PC-9 (cell line): ENCODE data around the gene COL5A1. TPM values are rescaled to one million over a fixed set of nuclear protein-coding genes. Genes with fewer than 3 reads are reported as not detected.

Source experiments
- BruUV-seq: library from RNA; stranded (reverse); fragments of 400-500 nt; replicated peaks from 2 replicates; lab custom pipeline; 2021; lab: Mats Ljungman, UMichigan
- CTCF ChIA-PET: fragments of 300-600 bp; sonication (Branson Sonifier 250); formaldehyde crosslinking; loops from one replicate; lab custom pipeline; 2022; ENCODE audit warnings: antibody characterized with exemption; lab: Charles Lee
- POLR2A ChIA-PET: fragments of 300-600 bp; sonication (Branson Sonifier 250); formaldehyde crosslinking; loops from one replicate; lab custom pipeline; 2022; ENCODE audit warnings: antibody characterized with exemption; ENCODE audit not compliant: unreplicated experiment; lab: Charles Lee
- DNase-seq, 2 experiments: peaks; one replicate each; pipeline versions ENCODE4 v3.0.0 to v3.0.0-alpha.2; 2015 to 2022; ENCODE audit warnings: mixed read lengths in 1 of 2
- H2AFZ ChIP-seq: fragments of 200-600 bp; sonication (generic); 2 replicates; pipeline ENCODE4 v1.8.1; 2017; ENCODE audit warnings: antibody characterized with exemption
- H3F3A ChIP-seq: fragments of 200-600 bp; sonication (generic); 2 replicates; pipeline ENCODE4 v1.8.1; 2017; ENCODE audit warnings: antibody characterized with exemption, mild to moderate bottlenecking, low read depth; ENCODE audit not compliant: insufficient read depth
- H3K27ac ChIP-seq: fragments of 200-600 bp; sonication (generic); 2 replicates; pipeline ENCODE4 v1.6.1; 2016; ENCODE audit warnings: mixed run types
- H3K27me3 ChIP-seq: fragments of 200-600 bp; sonication (generic); 2 replicates; pipeline ENCODE4 v1.6.1; 2016; ENCODE audit warnings: low read depth, mixed run types; ENCODE audit not compliant: insufficient read depth
- H3K36me3 ChIP-seq: fragments of 200-600 bp; sonication (generic); 2 replicates; pipeline ENCODE4 v1.6.1; 2016; ENCODE audit warnings: low read depth, mixed run types
- H3K4me1 ChIP-seq: fragments of 200-600 bp; sonication (generic); replicated peaks from 2 replicates; pipeline ENCODE4 v1.6.1; 2016; ENCODE audit warnings: mixed run types; ENCODE audit not compliant: insufficient read depth
- H3K4me2 ChIP-seq: fragments of 200-600 bp; sonication (generic); 2 replicates; pipeline ENCODE4 v1.6.1; 2017; ENCODE audit warnings: mixed run types
- H3K4me3 ChIP-seq: fragments of 200-600 bp; sonication (generic); 2 replicates; pipeline ENCODE4 v1.6.1; 2016; ENCODE audit warnings: mixed run types
- H3K79me2 ChIP-seq: fragments of 200-600 bp; sonication (generic); 2 replicates; pipeline ENCODE4 v1.6.1; 2017; ENCODE audit warnings: low read depth, mixed run types
- H3K9me2 ChIP-seq: fragments of 200-600 bp; sonication (generic); 2 replicates; pipeline ENCODE4 v1.8.1; 2017; ENCODE audit warnings: mild to moderate bottlenecking; ENCODE audit not compliant: insufficient read depth
- H3K9me3 ChIP-seq: fragments of 200-600 bp; sonication (generic); 2 replicates; pipeline ENCODE4 v1.8.1; 2016; ENCODE audit warnings: low read depth; ENCODE audit not compliant: insufficient read depth
- H4K20me1 ChIP-seq: fragments of 200-600 bp; sonication (generic); 2 replicates; pipeline ENCODE4 v1.8.1; 2017; ENCODE audit not compliant: insufficient read depth
- EZH2 ChIP-seq: fragments of 200-600 bp; sonication (generic); IDR thresholded peaks from 2 replicates; pipeline ENCODE4 v1.8.0; 2017; ENCODE audit warnings: antibody characterized with exemption, low read depth
- intact Hi-C: fragments of 100-400 bp; cut with micrococcal nuclease; formaldehyde crosslinking; loops from one replicate; pipeline ENCODE4 v1.10.0; 2022; ENCODE audit not compliant: unreplicated experiment
- total RNA-seq: library from RNA; stranded (reverse); gene quantifications from 2 replicates; pipeline ENCODE4 v1.2.3, GENCODE V29; 2021
- TF ChIP-seq, protein P1 (sequence below): fragments of 200-600 bp; sonication (generic); conservative IDR thresholded peaks from 2 replicates; pipeline ENCODE4 v1.6.1; 2017; ENCODE audit warnings: mixed run types, antibody characterized with exemption, mild to moderate bottlenecking, moderate library complexity

The COL5A1 gene
- total RNA-seq, 1 experiment from 2014 or later, result 15.2 TPM

DNA sequence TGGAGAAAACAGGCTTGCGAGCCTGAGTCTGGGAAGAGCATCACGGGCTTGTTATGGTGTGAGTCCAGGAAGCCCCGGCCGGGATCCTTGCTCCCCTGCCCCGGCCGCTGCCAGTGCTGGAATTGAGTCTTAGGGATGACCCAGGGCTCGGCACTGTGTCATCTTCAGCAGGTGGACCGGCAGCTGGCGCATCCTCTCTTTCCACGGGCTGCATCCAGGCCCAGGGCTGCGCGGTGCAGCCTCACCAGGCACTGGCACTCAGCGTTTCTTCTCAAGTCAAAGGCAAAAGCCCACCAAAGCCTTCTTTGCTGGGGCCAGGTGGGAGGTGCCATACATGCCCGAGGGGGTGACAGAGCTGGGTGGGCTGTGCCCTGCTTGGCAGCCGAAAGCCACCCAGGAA is 46.6 kb downstream of the COL5A1 start:
- Histone ChIP-seq H3K9me2 (no peaks in the 10 kb centered on the region), H3K27me3 (peaks cover 51% of the 10 kb centered on the region), H3K9me3 (no peaks in the 10 kb centered on the region), H4K20me1 (no peaks in the 10 kb centered on the region), H3K4me2 (no peak overlapping the region), H3K27ac (no peak overlapping the region), H3K36me3 (no peaks in the 10 kb centered on the region), H3K4me1 (no peaks in the 10 kb centered on the region), H2AFZ (no peak overlapping the region), H3K4me3 (no peak overlapping the region), H3K79me2 (no peaks in the 10 kb centered on the region), H3F3A (no peaks in the 10 kb centered on the region)
- TF ChIP-seq, protein P1, sequence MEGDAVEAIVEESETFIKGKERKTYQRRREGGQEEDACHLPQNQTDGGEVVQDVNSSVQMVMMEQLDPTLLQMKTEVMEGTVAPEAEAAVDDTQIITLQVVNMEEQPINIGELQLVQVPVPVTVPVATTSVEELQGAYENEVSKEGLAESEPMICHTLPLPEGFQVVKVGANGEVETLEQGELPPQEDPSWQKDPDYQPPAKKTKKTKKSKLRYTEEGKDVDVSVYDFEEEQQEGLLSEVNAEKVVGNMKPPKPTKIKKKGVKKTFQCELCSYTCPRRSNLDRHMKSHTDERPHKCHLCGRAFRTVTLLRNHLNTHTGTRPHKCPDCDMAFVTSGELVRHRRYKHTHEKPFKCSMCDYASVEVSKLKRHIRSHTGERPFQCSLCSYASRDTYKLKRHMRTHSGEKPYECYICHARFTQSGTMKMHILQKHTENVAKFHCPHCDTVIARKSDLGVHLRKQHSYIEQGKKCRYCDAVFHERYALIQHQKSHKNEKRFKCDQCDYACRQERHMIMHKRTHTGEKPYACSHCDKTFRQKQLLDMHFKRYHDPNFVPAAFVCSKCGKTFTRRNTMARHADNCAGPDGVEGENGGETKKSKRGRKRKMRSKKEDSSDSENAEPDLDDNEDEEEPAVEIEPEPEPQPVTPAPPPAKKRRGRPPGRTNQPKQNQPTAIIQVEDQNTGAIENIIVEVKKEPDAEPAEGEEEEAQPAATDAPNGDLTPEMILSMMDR, result no peak
- TF ChIP-seq EZH2, result no peak
- POLR2A ChIA-PET, result no interaction called here
- no TSS peak for BruUV-seq
- CTCF ChIA-PET, result interaction anchor here (0.7 kb wide), 1 partner anchor 132 kb away, joined by 16 read pairs; no protein-coding TSS in a partner anchor
- no peak for DNase-seq
- intact Hi-C loops, result loop anchor here (2.0 kb wide), 1 partner anchor 239 kb away; no protein-coding TSS in a partner anchor

DNA sequence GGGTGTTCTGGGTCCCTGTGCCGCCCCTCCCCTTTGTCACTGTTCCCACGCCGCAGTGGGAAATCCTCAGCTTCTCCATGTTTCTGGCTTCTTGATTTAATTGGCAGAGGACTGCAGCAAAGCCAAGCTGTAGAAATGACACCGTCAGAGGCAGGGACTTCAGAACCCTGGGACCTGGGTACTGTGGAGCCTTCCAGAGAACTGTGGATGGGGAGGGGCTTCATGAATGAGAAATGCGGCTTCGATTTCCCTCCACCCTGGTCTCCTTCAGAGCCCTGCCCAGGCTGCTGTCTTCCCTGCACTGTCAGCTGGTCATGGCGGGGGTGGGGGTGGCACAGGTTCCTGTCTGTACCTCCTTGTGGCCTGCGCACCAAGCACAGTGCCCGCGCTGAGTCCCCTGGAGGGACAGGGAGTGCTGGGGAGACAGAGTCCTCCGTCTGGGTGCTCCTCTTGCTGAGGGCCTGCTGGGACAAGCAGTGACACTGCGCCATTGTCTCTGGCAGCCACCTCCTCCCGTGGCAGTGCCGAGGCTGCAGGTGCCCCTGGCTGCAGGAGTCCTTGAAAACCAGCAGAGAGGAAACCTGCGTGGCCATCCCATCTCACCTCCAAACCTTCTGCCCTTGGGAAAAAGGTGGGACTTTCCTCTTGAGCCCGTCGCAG is 47.2 kb downstream of the COL5A1 start:
- no peak overlapping the region for H3K4me2 ChIP-seq
- H3K36me3 ChIP-seq, result no peaks in the 10 kb centered on the region
- TF ChIP-seq EZH2, result no peak
- TF ChIP-seq, protein P1, result no peak
- intact Hi-C loops, result loop anchor here (2.0 kb wide), 1 partner anchor 240 kb away; no protein-coding TSS in a partner anchor
- peaks cover 54% of the 10 kb centered on the region for H3K27me3 ChIP-seq
- ChIA-PET POLR2A (no interaction called here), CTCF (interaction anchor here (0.6 to 1.2 kb wide), 4 partner anchors 9 to 186 kb away, joined by 3 to 16 read pairs (median 3); no protein-coding TSS in a partner anchor)
- no peaks in the 10 kb centered on the region for H3F3A ChIP-seq
- DNase-seq, result no peak
- no peak overlapping the region for H2AFZ ChIP-seq
- no peaks in the 10 kb centered on the region for H3K79me2 ChIP-seq
- H3K9me2 ChIP-seq, result no peaks in the 10 kb centered on the region
- no TSS peak for BruUV-seq
- H4K20me1 ChIP-seq, result no peaks in the 10 kb centered on the region
- no peak overlapping the region for H3K27ac ChIP-seq
- H3K4me3 ChIP-seq, result no peak overlapping the region
- no peaks in the 10 kb centered on the region for H3K4me1 ChIP-seq
- no peaks in the 10 kb centered on the region for H3K9me3 ChIP-seq

DNA sequence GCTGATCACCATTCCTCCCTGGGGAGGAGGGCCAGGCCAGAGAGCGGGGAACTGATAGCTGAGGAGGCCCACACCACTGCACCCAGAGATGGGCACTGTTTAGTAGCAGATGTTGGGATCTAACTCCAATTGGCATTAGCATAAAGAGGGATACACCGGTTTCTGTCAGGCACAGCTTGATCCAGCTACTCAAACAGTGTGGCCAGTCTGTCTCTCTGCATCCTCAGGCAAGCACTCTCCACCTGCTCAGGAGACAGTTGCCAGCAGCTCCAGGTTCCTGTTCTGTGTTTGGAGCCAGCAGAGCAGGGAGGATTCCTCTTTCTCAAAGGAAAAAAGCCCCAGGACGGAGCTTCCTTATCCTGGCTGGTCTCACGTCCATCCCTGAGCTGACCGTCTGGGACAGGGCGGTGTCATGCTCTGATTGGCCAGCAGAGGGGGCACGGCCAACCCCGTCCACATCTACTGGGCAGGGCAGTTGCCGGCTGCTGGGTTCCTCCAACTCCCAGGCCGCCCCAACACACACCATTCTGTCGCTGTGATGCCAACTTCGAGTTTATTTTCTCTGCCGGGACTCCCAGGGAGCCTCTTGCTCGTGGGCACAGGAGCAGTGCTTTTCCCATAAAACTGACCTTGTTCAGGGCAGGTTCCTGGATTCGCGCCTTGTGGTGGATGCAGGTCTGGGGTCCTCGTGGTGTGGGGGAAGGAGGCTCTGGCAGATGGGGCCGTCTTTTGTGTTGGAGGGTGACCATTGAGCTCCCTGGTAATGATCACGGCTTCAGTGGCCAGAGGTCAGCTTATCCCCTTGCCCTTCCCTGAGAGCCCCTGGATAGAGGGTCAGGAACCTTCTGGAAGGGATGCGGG is 47.9 kb downstream of the COL5A1 start:
- no peak for TF ChIP-seq EZH2
- TF ChIP-seq, protein P1, result peak; percentile 80
- peaks cover 58% of the 10 kb centered on the region for H3K27me3 ChIP-seq
- no peaks in the 10 kb centered on the region for H3K9me2 ChIP-seq
- intact Hi-C loops, result loop anchor here (2.0 kb wide), 1 partner anchor 241 kb away; no protein-coding TSS in a partner anchor
- DNase-seq, result peak in 1 of 2 experiments; percentile 73
- no peaks in the 10 kb centered on the region for H4K20me1 ChIP-seq
- H3K79me2 ChIP-seq, result no peaks in the 10 kb centered on the region
- no peaks in the 10 kb centered on the region for H3K9me3 ChIP-seq
- CTCF ChIA-PET, result interaction anchor here (0.6 to 1.2 kb wide), 4 partner anchors 9 to 841 kb away, joined by 3 read pairs; no protein-coding TSS in a partner anchor
- no peaks in the 10 kb centered on the region for H3K4me1 ChIP-seq
- BruUV-seq, result no TSS peak
- no peak overlapping the region for H2AFZ ChIP-seq
- no peaks in the 10 kb centered on the region for H3K36me3 ChIP-seq
- H3K4me3 ChIP-seq, result no peak overlapping the region
- POLR2A ChIA-PET, result interaction anchor here (0.6 kb wide), 1 partner anchor 280 kb away, joined by 3 read pairs; no protein-coding TSS in a partner anchor
- no peaks in the 10 kb centered on the region for H3F3A ChIP-seq
- no peak overlapping the region for H3K4me2 ChIP-seq
- no peak overlapping the region for H3K27ac ChIP-seq
